Astrocyte of the cerebellum (primary cell): ENCODE results near the gene FAM107B.

ENCODE experiments used
- DNase-seq: peaks from one replicate; pipeline ENCODE4 v3.0.0-alpha.2; 2011; ENCODE audit warnings: low read depth
- H3K4me3 ChIP-seq: 2 replicates; pipeline ENCODE4 v1.5.1; 2011; ENCODE audit warnings: mild to moderate bottlenecking, low read depth, low read length, moderate library complexity
- in situ Hi-C: cut with HindIII; loops from 2 replicates; pipeline ENCODE4 v1.10.0; 2017; ENCODE audit warnings: low sequenced_read_pairs
- TF ChIP-seq, protein P1 (sequence below): IDR thresholded peaks from 2 replicates; pipeline ENCODE4 v1.5.1; 2012; ENCODE audit warnings: low read length, low read depth, moderate library complexity, mild to moderate bottlenecking; ENCODE audit errors: missing control alignments

FAM107B gene

DNA sequence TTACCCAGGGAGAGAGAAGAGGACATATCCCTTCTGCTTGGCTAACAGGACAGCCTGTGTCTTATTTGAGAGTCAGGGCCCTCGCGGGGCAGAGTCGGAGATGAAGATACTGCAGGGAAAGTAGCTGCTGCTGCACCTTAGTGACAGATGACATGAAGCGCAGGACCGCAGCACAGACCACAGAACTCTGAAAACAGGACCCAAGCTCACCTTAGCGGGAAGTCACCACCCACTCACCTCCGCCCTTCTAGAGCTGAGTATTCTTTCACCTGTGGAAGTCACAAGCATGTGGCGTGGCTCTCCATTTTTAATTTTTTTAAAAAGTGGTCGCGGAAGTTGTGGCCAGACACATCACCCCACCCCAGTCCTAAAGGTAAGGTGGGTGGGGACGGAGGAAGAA lies 191.4 kb downstream of the FAM107B start:
- in situ Hi-C loops: no loop called here
- no peak overlapping the region for H3K4me3 ChIP-seq
- DNase-seq: no peak
- TF ChIP-seq, protein P1, sequence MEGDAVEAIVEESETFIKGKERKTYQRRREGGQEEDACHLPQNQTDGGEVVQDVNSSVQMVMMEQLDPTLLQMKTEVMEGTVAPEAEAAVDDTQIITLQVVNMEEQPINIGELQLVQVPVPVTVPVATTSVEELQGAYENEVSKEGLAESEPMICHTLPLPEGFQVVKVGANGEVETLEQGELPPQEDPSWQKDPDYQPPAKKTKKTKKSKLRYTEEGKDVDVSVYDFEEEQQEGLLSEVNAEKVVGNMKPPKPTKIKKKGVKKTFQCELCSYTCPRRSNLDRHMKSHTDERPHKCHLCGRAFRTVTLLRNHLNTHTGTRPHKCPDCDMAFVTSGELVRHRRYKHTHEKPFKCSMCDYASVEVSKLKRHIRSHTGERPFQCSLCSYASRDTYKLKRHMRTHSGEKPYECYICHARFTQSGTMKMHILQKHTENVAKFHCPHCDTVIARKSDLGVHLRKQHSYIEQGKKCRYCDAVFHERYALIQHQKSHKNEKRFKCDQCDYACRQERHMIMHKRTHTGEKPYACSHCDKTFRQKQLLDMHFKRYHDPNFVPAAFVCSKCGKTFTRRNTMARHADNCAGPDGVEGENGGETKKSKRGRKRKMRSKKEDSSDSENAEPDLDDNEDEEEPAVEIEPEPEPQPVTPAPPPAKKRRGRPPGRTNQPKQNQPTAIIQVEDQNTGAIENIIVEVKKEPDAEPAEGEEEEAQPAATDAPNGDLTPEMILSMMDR: no peak

DNA sequence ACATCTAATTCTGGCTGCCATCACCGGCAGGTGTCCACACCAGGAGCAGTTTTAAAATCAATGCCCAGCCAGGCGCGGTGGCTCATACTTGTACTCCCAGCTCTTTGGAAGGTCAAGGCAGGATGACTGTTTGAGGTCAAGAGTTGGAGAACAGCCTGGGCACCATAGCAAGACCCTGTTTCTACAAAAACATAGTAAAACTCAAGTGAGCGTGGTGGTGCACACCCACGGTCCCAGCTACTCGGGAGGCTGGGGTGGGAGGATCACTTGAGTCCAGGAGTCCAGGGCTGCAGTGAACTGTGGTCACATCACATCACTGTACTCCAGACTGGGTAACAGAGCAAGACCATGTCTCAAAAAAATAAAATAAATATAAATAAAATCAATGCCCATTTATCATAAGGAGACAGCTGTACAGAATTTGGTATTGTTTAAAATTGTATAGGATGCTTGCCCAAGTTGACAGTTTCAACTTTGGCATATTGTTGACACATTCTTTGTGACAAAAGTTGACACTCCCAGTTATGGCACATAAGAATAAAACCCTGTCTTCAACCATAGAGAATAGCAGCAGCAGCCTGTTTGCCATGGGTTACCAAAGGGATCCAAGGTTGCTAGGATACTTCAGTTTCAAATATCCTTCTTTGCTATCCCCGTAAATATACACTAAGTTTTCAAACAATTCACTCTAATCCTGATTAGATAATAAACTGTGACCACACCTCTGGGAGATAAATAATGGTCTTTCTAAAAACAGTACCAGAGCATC lies 193.0 kb downstream of the FAM107B start:
- no peak overlapping the region for H3K4me3 ChIP-seq
- TF ChIP-seq, protein P1: no peak
- in situ Hi-C loops: no loop called here
- DNase-seq: no peak

DNA sequence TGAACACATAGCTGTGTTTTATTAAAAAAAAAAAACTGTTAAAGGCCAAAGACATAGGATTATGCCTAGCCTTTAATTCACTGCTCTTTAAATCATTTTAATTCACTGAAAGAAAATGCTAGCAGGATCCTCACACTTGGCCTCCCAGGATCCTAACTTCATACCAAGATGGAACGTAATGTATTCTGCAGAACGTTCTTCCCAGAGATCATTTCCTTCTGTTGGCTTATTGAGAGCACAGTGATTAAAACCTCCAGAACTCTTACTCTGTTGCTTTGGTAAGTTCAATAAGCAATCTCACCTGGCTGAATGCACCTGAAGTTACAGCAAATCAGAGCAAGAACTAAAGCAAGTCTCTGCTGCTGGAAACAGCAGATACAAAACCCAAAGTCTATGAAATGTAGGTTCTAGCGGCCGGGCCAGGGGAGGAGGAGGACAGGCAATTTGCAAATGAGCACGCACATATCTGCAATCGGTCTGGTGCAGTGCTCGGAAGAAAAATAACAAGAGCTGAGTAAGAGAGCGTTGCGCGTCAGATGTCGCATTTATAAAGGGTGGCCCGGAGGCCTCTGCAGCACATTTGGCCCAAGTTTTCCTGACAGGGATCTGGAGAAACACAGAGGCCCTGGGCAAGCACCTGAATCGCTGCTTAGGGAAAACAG lies 193.9 kb downstream of the FAM107B start:
- no peak overlapping the region for H3K4me3 ChIP-seq
- in situ Hi-C loops: no loop called here
- TF ChIP-seq, protein P1: no peak
- DNase-seq: no peak

DNA sequence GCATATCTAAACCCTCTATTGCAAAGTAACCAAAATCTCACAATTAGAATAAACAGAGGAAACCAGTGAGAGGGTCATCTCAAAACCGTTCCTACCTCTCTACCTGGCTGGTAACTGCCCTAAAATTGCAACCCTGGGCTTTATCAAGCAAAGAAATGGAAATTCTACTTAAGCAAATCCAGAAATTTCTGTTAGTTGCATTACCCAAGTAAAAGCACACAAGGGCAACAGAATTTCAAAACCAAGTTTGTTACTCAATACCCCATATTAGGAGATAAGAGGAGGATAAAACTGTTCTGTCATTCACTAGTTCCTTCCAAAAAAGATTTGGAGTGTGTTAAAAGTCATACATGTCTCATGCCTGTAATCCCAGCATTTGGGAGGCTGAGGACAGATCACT lies 195.3 kb downstream of the FAM107B start:
- no peak for DNase-seq
- in situ Hi-C loops: no loop called here
- H3K4me3 ChIP-seq: no peak overlapping the region
- TF ChIP-seq, protein P1: no peak

DNA sequence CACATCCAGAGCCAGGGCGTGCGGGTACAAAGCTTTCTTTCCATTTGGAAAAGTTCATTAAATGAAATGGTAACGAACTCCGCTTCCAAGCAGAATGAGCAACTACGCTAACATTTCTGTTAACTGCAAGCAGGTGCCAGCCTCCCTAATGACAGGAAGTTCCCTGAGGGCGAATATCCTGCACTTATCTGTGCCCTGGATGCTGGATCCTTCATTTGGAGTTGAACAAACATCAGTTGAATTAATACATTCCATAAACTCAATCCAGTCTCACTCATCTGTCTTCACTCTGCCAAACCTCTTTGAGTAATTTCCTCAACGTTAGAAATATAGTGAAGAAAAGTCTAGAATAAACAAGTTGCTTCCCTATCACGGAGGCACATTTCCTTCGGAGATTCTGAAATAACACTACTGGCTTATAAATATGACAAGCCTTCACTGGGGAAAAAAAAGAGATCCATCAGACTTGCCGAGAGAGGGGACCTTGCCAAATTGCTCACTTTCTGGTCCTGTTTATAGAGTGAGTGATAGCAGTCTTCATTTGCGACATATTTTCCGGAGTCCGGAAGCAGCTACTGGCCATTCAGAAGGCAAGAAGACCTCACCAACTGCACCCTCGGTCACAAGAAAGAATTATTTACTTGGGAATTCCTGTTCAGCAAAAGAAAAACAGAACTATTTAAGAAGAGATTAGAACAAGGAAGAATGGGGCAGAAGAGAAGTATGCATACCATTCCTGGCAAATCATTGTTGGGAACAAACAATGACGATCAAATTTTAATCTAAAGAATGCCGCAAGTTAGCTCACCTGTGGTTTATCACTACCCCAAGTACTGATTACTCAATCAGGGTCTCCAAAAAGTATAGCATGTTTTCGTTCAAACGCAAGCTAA lies 196.4 kb downstream of the FAM107B start:
- in situ Hi-C loops: no loop called here

DNA sequence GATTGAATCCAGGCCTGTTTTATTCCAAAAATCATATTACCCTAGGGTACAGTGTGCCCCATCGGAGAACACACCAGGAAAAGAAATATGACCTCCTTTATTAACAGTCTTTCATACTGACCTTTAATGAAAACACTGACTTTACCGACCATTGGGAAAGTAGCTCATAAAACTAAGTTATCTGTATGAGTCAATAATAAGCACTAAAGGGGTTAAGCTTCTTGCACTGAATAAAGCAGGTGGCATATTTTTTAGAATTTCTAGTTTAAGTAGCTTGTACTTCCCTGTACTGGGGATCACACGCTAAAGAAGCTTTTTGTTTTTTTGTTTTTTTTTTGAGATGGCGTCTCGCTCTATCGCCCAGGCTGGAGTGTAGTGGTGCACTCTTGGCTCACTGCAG lies 199.8 kb downstream of the FAM107B start:
- TF ChIP-seq, protein P1: no peak
- no peak overlapping the region for H3K4me3 ChIP-seq
- in situ Hi-C loops: no loop called here
- DNase-seq: no peak

More for the DNA sequence above, 196.4 kb downstream of the FAM107B start:
- TF ChIP-seq, protein P1: no peak
- no peak overlapping the region for H3K4me3 ChIP-seq
- no peak for DNase-seq
